ENCODE measurements around the gene CDK15. TPM values are rescaled to one million over a fixed set of nuclear protein-coding genes. Genes with fewer than 3 reads are reported as not detected.

CDK15 gene
- total and polyA plus RNA-seq, 5 donors from 2014 or later = not detected

DNA sequence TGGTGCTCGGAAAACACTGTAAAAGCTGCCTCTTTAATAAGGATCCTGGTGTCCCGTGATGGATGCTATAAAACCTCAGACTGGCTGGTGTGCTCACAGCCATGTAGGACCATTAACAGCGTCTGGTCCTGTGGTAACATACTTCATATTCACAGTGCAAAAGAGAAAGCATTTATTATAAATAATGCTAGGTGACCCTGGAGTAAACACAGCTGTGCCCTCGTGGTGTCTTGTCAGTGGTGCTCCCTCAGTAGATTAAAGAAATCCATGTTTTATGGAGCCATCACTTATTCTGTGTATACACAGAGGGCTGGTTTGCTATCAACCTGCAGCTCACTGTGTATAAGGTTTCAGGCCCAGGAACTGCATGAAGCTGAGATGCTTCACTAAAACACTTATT is 106.9 kb downstream of the CDK15 start:
- Mint-ChIP-seq H3K4me1 (peaks cover 4 to 13% (median 8%) of the 10 kb centered on the region in 4 donors), H3K27ac (no peak overlapping the region), H3K4me3 (no peak overlapping the region), H3K27me3 (no peaks in the 10 kb centered on the region), H3K9me3 (no peaks in the 10 kb centered on the region), H3K36me3 (no peaks in the 10 kb centered on the region)
- Histone ChIP-seq H3K4me1 (ENCODE audit: control insufficient read depth, insufficient read depth, low read length, poor library complexity, severe bottlenecking) (no peaks in the 10 kb centered on the region), H3K4me3 (ENCODE audit: low read depth, low read length) (no peak overlapping the region), H3K9me3 (ENCODE audit: control insufficient read depth in 2 of 2, low read length in 2 of 2) (no peaks in the 10 kb centered on the region), H3K27me3 (ENCODE audit: control insufficient read depth, insufficient read depth, low read length) (no peaks in the 10 kb centered on the region), H3K36me3 (ENCODE audit: control insufficient read depth, insufficient read depth, low read length) (no peaks in the 10 kb centered on the region), H3K27ac (ENCODE audit: insufficient read depth, low read length, poor library complexity, severe bottlenecking) (no peak overlapping the region)
- ATAC-seq (ENCODE audit: low read depth in 2 of 2) = no peak
- no peak for DNase-seq

DNA sequence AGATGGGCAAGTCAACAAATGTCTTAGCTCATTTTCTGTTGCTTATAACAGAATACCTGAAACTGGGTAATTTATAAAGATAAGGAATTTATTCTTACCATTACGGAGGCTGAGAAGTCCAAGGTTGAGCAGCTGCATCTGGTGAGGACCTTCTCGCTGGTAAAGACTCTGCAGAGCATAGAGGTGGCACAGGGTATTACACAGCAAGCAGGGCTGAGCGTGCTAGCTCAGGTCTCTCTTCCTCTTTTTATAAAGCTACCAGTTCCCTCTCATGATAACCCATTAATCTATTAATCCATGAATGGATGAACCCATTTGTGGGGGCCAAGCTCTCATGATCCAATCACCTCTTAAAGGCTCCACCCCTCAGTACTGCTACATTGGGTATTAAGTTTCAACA is 109.1 kb downstream of the CDK15 start:
- Histone ChIP-seq H3K36me3 (ENCODE audit: control insufficient read depth, insufficient read depth, low read length) (no peaks in the 10 kb centered on the region), H3K27me3 (ENCODE audit: control insufficient read depth, insufficient read depth, low read length) (no peaks in the 10 kb centered on the region), H3K4me1 (ENCODE audit: control insufficient read depth, insufficient read depth, low read length, poor library complexity, severe bottlenecking) (no peaks in the 10 kb centered on the region), H3K9me3 (ENCODE audit: control insufficient read depth in 2 of 2, low read length in 2 of 2) (no peaks in the 10 kb centered on the region), H3K27ac (ENCODE audit: insufficient read depth, low read length, poor library complexity, severe bottlenecking) (no peak overlapping the region), H3K4me3 (ENCODE audit: low read depth, low read length) (no peak overlapping the region)
- DNase-seq = no peak
- no peak for ATAC-seq (ENCODE audit: low read depth in 2 of 2)
- H3K27me3 Mint-ChIP-seq = no peaks in the 10 kb centered on the region
- no peaks in the 10 kb centered on the region for H3K4me1 Mint-ChIP-seq
- H3K9me3 Mint-ChIP-seq = no peaks in the 10 kb centered on the region
- no peaks in the 10 kb centered on the region for H3K36me3 Mint-ChIP-seq
- H3K27ac Mint-ChIP-seq = no peak overlapping the region
- H3K4me3 Mint-ChIP-seq = no peak overlapping the region

DNA sequence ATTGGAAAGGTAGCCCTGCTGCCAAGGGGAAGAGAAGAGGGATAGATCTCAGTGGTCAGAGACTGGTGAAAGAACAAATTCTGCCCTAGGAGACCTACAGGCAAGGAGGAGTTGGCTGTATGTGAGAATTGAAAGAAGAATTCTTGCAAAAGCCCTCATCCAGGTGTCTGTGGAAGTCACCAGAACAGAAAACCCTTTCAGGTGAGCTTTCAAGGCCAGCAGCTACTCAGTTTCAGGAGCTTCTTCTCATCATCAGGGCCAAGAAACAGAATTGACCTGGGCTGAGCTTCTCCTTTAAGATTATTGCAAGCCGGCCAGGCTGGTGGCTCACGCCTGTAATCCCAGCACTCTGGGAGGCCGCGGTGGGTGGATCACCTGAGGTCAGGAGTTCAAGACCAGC is 110.2 kb downstream of the CDK15 start:
- no peak overlapping the region for H3K4me3 ChIP-seq (ENCODE audit: low read depth, low read length)
- no peak overlapping the region for H3K27ac ChIP-seq (ENCODE audit: insufficient read depth, low read length, poor library complexity, severe bottlenecking)
- no peaks in the 10 kb centered on the region for H3K4me1 Mint-ChIP-seq
- H3K4me1 ChIP-seq (ENCODE audit: control insufficient read depth, insufficient read depth, low read length, poor library complexity, severe bottlenecking) = no peaks in the 10 kb centered on the region
- H3K27ac Mint-ChIP-seq = peak overlapping the region in 1 of 3 donors; percentile 14
- no peaks in the 10 kb centered on the region for H3K9me3 ChIP-seq (ENCODE audit: control insufficient read depth in 2 of 2, low read length in 2 of 2)
- ATAC-seq (ENCODE audit: low read depth in 2 of 2) (no peak), DNase-seq (no peak)
- H3K27me3 ChIP-seq (ENCODE audit: control insufficient read depth, insufficient read depth, low read length) = no peaks in the 10 kb centered on the region
- H3K9me3 Mint-ChIP-seq = no peaks in the 10 kb centered on the region
- no peaks in the 10 kb centered on the region for H3K36me3 Mint-ChIP-seq
- no peak overlapping the region for H3K4me3 Mint-ChIP-seq
- no peaks in the 10 kb centered on the region for H3K36me3 ChIP-seq (ENCODE audit: control insufficient read depth, insufficient read depth, low read length)
- H3K27me3 Mint-ChIP-seq = no peaks in the 10 kb centered on the region

DNA sequence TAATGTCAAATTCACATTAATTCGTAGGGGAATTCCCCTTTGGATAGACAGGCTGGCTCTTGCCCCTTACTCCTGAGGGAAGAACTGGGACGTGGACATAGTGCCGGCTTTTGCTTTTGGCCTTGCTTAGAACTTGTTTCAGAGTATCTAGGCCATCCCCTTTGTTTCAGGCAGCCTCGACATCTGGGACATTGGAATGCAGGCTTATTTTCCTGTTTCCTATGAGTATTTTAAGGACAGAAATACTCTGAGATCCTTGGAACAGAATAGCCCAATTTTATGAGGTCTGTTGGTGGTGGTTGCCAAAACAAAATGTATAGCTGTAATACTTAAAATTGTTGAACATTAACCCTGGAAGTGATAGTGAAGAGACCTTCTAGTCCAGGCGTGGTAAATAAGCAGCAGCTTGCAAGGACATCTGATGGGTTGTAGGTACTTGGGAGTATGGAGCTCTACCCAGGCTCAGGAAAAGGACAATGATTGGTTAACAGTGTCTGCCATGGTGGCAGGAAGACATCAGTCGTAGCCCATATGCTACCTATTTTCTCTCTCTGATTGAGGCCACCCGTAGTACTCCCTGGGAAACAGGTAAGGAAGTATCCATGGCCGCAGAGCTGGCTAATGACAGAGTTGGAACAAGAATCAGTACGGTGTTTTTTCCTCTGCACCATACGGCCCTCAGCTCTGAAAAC is 112.4 kb downstream of the CDK15 start:
- no peaks in the 10 kb centered on the region for H3K36me3 ChIP-seq (ENCODE audit: control insufficient read depth, insufficient read depth, low read length)
- H3K27me3 ChIP-seq (ENCODE audit: control insufficient read depth, insufficient read depth, low read length) = no peaks in the 10 kb centered on the region
- Mint-ChIP-seq H3K27me3 (no peaks in the 10 kb centered on the region), H3K4me3 (no peak overlapping the region), H3K9me3 (peaks cover 0 to 2% (median 1%) of the 10 kb centered on the region in 7 donors), H3K27ac (no peak overlapping the region), H3K36me3 (no peaks in the 10 kb centered on the region), H3K4me1 (no peaks in the 10 kb centered on the region)
- ATAC-seq (ENCODE audit: low read depth in 2 of 2) = no peak
- H3K4me1 ChIP-seq (ENCODE audit: control insufficient read depth, insufficient read depth, low read length, poor library complexity, severe bottlenecking) = no peaks in the 10 kb centered on the region
- H3K4me3 ChIP-seq (ENCODE audit: low read depth, low read length) = no peak overlapping the region
- no peak overlapping the region for H3K27ac ChIP-seq (ENCODE audit: insufficient read depth, low read length, poor library complexity, severe bottlenecking)
- no peak for DNase-seq
- no peaks in the 10 kb centered on the region for H3K9me3 ChIP-seq (ENCODE audit: control insufficient read depth in 2 of 2, low read length in 2 of 2)

DNA sequence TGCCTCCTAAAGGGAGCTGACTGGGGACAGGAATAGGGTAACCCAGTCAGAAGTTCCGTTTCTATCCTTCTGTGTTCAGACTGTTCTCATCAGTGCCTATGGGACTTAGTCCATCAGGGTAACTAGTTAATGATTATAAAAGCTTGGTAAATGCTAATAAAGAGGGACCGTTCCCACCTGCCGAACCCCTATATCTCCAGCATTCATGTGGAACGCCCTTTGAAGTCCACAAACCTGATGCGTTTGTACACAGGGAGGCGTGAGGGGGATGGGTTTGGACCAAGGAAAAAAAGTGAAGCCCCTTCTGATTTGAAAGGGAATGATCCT is 112.9 kb downstream of the CDK15 start:
- Histone ChIP-seq H3K4me3 (ENCODE audit: low read depth, low read length) (no peak overlapping the region), H3K27ac (ENCODE audit: insufficient read depth, low read length, poor library complexity, severe bottlenecking) (no peak overlapping the region), H3K4me1 (ENCODE audit: control insufficient read depth, insufficient read depth, low read length, poor library complexity, severe bottlenecking) (no peaks in the 10 kb centered on the region), H3K27me3 (ENCODE audit: control insufficient read depth, insufficient read depth, low read length) (no peaks in the 10 kb centered on the region), H3K9me3 (ENCODE audit: control insufficient read depth in 2 of 2, low read length in 2 of 2) (no peaks in the 10 kb centered on the region), H3K36me3 (ENCODE audit: control insufficient read depth, insufficient read depth, low read length) (no peaks in the 10 kb centered on the region)
- Mint-ChIP-seq H3K9me3 (peaks cover 0 to 2% (median 1%) of the 10 kb centered on the region in 7 donors), H3K27ac (no peak overlapping the region), H3K4me1 (no peaks in the 10 kb centered on the region), H3K4me3 (no peak overlapping the region), H3K36me3 (no peaks in the 10 kb centered on the region), H3K27me3 (peaks cover under 1% of the 10 kb centered on the region)
- DNase-seq (no peak), ATAC-seq (ENCODE audit: low read depth in 2 of 2) (no peak)

DNA sequence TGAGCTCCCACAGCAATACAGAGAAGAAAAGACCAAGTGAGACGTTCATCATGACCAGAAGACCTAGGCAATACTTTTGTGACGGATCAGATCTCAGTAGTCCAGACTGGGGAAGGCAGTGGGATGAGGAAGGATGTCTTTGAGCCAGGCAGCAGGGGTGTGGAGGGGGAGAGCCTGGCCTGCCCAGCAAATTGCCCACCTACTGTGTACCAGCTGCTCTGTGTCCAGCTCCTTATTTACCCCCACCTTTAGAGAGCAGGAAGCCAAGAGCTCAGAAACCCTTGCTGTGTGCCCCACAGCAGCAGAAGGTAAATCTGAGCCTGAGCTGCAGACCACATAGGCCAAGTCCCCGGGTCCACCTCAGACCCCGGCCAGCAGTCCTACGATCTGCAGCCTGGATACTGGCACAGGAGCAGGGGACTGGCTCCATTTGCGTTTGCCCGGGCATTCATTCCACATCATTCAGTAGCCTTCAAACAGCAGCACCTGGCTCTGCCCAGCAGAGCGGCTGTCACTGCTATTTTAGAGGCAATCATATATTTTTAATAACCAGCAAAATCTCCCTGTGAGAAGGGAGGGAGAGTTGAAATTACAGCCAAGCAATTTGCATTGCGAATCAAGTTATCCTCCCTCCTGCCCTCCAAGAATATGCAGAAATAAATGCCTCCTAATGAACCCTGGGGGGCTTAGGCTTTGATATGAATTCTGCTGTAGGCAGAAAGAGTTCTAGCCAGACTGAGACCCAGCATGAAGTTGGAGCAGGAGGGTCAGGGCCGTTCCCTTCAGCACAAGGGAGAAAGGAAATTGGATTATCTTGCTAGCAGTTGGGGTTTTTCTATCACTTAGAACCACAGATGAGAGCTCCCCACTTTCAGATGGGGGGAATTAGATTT is 117.3 kb downstream of the CDK15 start:
- ATAC-seq (ENCODE audit: low read depth in 2 of 2) (no peak), DNase-seq (no peak)
- H3K4me1 ChIP-seq (ENCODE audit: control insufficient read depth, insufficient read depth, low read length, poor library complexity, severe bottlenecking) = no peaks in the 10 kb centered on the region
- H3K27ac ChIP-seq (ENCODE audit: insufficient read depth, low read length, poor library complexity, severe bottlenecking) = no peak overlapping the region
- Mint-ChIP-seq H3K4me1 (peaks cover 0 to 2% (median 0%) of the 10 kb centered on the region in 4 donors), H3K27me3 (peaks cover 7% of the 10 kb centered on the region), H3K36me3 (no peaks in the 10 kb centered on the region), H3K9me3 (peaks cover 0 to 2% (median 1%) of the 10 kb centered on the region in 7 donors), H3K4me3 (no peak overlapping the region), H3K27ac (no peak overlapping the region)
- H3K27me3 ChIP-seq (ENCODE audit: control insufficient read depth, insufficient read depth, low read length) = no peaks in the 10 kb centered on the region
- H3K36me3 ChIP-seq (ENCODE audit: control insufficient read depth, insufficient read depth, low read length) = no peaks in the 10 kb centered on the region
- H3K4me3 ChIP-seq (ENCODE audit: low read depth, low read length) = no peak overlapping the region
- no peaks in the 10 kb centered on the region for H3K9me3 ChIP-seq (ENCODE audit: control insufficient read depth in 2 of 2, low read length in 2 of 2)

DNA sequence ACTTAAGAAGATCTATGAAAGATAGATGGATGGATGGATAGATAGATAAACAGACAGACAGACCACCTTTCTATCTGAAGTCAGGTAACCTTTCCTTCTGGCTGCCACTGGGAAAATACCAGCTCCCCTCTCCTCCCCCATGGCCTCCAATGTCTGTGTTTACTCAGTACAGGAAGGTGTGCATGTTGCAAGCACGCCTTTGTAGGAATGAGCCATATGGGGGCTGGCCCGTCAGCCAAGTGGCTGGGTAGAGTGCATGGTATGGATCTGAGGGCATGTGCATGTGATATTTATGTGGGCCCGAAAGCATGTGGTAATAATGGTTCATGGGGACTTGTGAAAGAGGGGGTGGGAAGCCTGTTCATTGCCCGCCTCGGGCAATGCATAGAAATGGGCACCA is 118.1 kb downstream of the CDK15 start:
- H3K36me3 ChIP-seq (ENCODE audit: control insufficient read depth, insufficient read depth, low read length) = no peaks in the 10 kb centered on the region
- H3K27ac Mint-ChIP-seq = no peak overlapping the region
- peaks cover 0 to 2% (median 0%) of the 10 kb centered on the region in 4 donors for H3K4me1 Mint-ChIP-seq
- DNase-seq = no peak
- H3K4me3 Mint-ChIP-seq = no peak overlapping the region
- H3K9me3 Mint-ChIP-seq = peaks cover 0 to 2% (median 1%) of the 10 kb centered on the region in 7 donors
- H3K9me3 ChIP-seq (ENCODE audit: control insufficient read depth in 2 of 2, low read length in 2 of 2) = no peaks in the 10 kb centered on the region
- no peak for ATAC-seq (ENCODE audit: low read depth in 2 of 2)
- H3K36me3 Mint-ChIP-seq = no peaks in the 10 kb centered on the region
- no peak overlapping the region for H3K4me3 ChIP-seq (ENCODE audit: low read depth, low read length)
- H3K4me1 ChIP-seq (ENCODE audit: control insufficient read depth, insufficient read depth, low read length, poor library complexity, severe bottlenecking) = no peaks in the 10 kb centered on the region
- H3K27me3 Mint-ChIP-seq = peaks cover 7% of the 10 kb centered on the region
- no peak overlapping the region for H3K27ac ChIP-seq (ENCODE audit: insufficient read depth, low read length, poor library complexity, severe bottlenecking)
- no peaks in the 10 kb centered on the region for H3K27me3 ChIP-seq (ENCODE audit: control insufficient read depth, insufficient read depth, low read length)
